HG02840 (cell line): Measurements from ENCODE around the gene SETD2.
"Not testable (repeated sequence)": the region's sequence is repeated elsewhere in the genome, so short reads cannot be mapped to it uniquely, and the experiment has no call there.

Experiments used
- ATAC-seq: cut with Tn5 transposase; IDR thresholded peaks from one replicate; pipeline ENCODE4 v1.9.1; 2021; ENCODE audit warnings: mild to moderate bottlenecking, moderate library complexity, moderate number of reproducible peaks; ENCODE audit not compliant: unreplicated experiment, low FRiP score

SETD2 gene

DNA sequence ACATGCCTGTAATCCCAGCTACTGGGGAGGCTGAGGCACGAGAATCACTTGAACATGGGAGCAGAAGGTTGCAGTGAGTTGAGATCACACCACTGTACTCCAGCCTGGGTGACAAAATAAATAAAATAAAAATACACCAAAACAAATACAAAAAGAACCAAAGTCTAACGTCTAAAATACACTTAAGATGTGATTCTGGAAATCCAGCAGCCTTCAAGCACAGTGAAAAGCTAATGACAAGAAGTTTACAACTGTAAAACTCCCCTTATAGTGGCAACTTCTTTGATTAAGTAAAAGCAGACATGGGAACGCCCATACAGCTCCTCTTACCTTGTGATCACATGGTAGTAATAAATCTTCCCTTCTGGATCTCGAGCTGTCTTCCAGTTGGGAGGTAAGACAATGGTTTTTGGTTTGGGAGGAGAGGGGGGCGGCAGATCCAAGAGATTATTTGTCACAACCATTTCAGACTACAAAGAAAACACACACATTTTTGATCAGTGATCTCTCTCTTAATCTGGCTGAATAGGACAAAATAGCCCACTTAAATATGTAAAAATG, 121.6 kb downstream of the SETD2 start:
- no peak for ATAC-seq

DNA sequence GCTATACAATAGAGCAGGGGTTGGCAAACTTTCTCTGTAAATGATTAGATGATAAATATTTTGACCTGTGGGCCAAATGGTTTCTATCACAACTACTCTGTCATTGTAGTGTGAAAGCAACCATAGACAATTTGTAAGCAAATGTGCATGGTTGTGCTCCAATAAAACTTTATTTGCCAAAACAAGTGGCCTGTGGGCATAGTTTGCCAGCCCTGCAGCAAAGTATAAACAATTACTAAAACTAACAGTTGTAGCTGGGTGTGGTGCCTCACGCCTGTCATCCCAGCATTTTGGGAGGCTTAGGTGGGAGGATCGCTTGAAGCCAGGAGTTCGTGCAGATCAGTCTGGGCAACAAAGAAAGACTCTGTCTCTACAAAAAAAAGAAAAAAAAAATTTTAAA, 122.8 kb downstream of the SETD2 start:
- no peak for ATAC-seq

DNA sequence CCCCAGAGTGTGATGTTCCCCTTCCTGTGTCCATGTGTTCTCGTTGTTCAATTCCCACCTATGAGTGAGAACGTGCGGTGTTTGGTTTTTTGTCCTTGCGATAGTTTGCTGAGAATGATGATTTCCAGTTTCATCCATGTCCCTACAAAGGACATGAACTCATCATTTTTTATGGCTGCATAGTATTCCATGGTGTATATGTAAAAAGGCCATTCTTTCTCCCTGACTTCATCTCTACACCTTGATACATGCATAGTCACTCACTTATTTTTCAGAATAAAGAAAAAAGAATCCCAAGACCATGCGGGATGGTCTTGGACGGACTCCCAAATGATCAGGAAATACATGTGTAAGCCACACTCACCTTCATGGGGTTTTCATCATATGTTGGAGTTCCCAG, 126.6 kb downstream of the SETD2 start:
- ATAC-seq = not testable (repeated sequence)

DNA sequence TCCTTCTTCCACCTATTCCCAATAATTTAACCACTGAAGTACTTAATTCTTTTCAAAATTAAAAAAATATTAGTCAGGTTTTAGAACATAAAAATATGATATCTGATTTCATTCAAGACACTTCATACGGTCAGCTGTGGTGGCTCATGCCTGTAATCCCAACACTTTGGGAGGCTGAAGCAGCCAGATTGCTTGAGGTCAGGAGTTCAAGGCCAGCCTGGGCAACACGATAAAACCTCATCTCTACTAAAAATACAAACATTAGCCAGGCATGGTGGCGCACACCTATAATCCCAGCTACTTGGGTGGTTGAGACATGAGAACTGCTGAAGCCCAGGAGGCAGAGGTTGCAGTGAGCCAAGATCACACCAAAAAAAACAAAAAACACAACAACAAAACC, 127.8 kb downstream of the SETD2 start:
- no peak for ATAC-seq

DNA sequence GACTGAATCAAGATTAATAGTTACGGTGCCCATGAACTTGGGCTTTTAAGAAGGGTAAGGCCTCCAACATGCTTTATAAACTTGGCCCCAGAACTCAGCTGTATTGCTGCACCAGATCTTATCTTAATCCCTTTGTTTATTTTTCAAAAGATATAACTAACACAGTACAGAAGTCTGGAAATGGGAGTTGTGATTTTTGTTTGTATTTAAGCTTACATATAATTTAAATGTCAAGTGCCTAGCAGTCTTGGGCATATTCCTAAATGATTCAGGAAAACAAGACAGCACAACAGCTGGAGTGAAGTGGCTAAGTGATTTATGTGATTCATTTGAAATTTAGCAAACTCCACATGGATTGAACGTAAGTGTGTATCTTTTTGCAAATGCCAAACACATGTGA, 128.3 kb downstream of the SETD2 start:
- ATAC-seq = no peak

DNA sequence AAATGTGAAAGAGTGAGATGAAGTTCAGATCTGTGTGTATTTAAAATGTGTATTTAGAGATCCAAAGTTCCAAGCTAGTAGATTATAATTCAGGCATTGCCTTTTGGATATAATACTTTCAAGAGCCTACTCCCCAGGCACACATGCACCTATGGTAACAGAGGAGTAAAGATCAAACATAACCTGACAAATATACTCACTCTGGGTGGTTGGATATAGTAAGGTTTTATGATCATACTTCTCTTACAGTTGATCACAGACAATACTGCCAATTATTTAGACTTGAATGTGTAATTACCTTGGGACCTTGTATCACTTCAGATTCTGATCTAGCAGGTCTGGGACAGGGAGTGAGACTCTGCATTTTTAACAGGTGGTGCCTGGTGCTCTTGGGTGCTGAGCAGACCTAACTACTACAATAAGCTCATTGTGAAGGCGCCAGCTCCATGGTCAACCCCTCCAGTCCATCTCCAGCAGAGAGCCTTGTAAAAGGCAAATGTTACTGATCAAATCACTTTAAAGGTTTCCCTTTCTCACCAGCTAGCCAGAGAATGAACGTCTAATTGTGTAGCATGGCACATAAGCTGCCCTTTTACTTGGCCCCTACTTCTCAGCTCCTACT, 128.9 kb downstream of the SETD2 start:
- no peak for ATAC-seq

DNA sequence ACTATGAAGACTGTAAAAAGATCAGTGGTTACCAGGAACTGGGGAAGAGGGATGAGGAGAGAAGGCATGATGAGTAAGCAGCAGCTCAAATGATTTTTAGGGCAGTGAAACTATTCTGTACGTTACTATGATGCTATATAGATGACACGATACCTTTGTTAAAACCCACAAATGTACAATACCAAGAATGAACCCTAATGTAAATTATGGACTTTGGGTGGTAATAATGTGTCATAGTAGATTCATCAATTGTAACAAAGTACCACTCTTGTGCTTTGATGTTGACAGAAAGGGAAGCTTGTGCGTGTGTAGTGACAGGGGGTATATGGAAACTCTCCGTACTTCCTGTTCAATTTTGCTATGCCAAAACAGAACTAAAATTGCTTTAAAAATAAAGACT, 132.9 kb downstream of the SETD2 start:
- ATAC-seq = not testable (repeated sequence)

DNA sequence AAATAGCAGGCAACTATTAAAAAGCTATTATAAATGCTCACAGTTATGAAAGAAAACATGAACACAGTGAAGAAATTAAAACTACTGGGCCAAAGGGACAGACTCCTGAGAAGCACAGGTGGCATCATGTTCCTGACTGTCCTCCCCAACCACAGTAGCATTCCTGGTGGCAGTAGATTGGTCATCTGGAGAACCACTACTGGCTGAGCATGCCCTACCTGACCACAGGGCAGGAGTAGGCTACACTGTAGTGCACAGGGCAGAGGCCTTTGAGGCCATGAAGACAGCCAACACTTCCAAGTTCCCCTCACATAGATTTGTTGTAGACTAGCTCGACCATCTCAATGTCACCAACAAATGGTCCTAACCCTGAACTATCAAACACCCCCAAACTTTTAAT, 135.2 kb downstream of the SETD2 start:
- ATAC-seq = no peak

DNA sequence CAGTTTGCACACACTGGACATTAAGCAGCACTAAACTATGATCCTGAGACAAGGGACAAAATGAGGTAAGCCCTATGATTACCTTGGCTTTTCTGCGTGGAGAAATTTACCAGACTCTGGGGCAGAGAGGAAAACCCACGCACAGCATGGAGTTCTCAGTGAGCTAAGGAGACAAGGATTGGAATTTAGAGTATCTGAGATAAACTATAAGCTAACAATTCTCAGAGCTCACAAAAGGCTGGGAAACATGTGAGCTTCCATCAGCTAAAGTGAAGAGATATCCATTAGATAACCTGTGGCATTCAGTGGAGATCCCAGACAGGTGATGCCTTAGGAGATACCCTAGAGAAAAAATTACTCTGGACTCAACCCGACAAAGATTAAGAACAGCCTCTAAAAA, 135.8 kb downstream of the SETD2 start:
- no peak for ATAC-seq

DNA sequence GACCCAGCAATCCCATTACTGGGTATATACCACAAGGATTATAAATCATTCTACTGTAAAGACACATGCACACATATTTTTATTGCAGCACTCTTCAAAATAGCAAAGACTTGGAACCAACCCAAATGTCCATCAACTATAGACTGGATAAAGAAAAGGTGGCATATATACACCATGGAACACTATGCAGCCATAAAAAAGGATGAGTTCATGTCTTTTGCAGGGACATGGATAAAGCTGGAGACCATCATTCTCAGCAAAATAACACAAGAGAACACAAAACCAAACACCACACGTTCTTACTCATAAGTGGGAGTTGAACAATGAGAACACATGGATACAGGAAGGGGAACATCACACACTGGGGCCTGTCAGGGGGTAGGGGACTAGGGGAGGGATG, 137.5 kb downstream of the SETD2 start:
- ATAC-seq = not testable (repeated sequence)

DNA sequence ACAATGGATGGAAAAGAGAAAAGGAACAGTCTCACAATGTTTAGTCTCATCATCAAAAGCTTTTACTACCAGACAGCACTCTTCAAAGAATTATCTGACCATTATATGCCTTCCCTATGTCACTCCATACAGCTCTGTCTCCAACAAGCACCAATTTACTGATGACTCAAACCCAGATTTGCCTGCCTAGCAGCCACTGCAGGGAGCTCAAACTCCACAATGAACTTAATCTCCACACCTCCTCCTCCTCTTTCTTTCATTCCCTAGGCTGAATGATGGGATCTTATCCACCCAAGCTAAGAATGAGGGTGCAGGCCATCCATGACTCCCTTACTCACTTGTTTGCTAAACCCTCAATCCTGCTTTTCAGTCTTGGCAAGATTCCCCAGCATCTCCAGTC, 139.0 kb downstream of the SETD2 start:
- ATAC-seq = no peak

DNA sequence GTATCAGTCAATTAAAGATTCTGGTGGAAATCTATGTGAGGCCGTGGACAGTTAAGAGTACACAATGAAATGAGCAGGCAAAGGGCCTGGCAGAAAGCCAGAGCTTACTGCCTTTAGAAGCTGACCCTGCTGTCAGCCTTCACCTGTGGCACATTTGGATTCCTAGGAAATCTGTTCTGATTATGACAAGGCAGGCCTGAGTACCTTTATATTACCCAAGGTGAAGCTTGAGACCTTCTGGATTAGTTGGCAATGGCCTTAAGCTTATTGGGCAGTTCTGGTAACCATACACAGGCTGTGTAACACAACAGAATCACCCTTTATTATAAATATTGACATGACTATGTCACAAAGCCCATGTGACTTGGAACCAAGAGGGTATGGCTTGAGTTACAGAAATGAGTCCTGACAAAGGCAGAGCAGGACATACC, 141.3 kb downstream of the SETD2 start:
- no peak for ATAC-seq

DNA sequence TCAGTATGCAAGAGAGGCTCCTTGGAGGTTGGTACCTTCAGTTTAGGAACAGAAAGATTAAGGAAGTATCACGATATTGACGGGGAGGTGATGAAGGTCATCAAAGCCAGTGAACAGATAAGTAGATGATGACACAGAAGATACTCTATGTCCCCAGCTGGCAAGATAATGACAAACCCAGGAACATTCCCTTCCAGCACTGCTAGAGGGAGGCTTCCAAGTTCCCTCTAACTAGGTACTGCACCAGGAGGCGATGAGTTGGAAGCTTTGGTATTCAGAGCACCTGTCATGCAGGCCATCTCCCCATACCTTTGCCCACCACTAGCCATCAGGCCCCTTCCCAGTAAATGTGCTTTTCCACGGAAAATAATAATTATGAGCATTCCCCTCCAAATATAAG, 143.6 kb downstream of the SETD2 start:
- no peak for ATAC-seq

DNA sequence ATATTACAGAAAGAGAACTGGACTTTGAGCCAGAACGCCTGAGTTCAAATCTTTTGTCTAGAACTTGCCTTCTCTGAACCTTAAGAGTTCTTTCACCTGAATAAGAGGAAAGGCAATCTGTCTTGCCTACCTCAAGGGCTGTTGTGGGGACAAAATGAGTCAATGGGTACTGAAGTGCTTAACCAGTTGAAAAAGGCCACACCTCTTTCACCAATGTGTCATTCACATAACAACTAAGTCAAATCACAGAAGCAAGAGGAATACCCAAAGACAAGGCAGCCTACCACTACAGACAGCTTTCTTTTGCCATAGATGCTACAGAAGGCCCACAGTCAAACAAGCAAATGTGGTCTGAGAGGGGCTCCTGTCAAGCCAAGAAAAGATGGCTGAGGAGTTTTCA, 144.7 kb downstream of the SETD2 start:
- no peak for ATAC-seq

DNA sequence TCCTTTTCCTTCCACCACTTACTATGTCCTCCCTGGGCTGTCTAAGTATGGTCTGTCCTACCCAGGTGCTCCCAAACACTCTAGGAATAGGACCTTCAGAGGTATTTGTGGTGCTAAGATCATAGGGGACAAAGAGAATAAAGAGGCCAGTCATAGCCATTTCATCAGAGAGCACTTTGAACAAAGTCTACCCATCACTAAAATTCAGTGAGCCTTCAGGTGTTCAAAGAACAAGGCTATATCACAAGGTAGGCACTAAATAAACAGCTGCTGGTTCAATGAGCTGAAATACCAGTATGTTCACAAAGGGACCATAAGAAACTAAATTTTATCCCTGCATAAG, 145.7 kb downstream of the SETD2 start:
- no peak for ATAC-seq

DNA sequence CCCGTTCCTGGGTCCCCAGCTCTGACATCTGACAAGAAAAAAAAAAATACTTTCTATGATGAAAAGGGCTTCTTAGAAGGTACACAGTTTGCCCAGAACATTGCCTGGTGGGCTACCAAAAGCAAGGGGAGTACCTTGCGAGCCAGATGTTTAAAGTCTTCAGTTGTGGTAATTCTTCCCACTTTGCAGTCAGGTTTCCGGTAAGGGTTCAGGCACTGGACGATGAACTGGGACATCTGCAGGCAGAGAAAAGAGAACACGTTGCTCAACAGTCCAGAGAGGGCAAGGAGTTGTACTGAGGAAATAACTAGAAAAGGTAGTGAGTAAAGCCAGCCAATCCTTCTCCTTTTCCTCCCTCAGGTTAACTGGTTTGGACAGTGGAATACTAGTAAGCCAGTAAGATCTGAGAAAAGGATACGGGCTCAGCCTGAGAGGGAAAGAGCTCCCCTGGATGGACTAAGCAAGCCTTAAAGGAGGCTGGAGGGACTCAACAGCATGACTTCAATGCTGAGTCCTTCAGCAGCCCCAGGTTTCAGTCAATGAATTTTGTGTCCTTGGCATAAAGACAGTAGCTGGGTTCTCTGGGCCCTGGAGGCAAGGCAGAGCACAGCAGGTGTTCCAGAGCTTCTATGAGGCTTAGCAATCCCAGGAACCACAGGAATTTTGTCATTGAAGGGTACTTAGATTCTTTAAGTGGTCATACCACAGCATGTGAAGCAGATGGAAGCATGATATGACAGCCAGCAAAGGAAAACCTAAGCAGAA, 146.2 kb downstream of the SETD2 start:
- ATAC-seq = no peak

DNA sequence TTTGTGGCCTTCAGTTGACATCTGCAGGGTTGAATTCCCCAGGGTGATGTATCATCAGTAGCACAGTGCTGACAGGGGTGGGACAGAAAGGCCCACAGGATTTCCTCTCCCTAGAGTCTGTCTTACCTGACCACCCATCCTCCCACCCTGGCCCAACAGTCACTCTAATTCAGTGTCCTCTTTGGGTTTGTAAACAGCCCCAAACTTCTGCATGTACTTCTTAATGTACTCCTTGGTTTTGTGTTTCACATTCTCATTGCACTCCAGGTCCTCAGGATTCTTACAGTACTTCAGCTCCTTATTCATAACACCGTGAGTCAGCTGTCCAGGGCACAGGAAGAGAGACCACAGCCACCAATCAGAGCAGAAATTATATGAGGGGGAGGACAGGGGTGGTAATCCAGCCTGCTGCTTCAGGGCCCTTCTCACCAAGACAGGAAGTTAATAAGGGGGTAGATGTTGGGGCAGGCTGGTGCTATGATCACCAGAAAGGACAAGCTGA, 146.9 kb downstream of the SETD2 start:
- ATAC-seq = no peak

DNA sequence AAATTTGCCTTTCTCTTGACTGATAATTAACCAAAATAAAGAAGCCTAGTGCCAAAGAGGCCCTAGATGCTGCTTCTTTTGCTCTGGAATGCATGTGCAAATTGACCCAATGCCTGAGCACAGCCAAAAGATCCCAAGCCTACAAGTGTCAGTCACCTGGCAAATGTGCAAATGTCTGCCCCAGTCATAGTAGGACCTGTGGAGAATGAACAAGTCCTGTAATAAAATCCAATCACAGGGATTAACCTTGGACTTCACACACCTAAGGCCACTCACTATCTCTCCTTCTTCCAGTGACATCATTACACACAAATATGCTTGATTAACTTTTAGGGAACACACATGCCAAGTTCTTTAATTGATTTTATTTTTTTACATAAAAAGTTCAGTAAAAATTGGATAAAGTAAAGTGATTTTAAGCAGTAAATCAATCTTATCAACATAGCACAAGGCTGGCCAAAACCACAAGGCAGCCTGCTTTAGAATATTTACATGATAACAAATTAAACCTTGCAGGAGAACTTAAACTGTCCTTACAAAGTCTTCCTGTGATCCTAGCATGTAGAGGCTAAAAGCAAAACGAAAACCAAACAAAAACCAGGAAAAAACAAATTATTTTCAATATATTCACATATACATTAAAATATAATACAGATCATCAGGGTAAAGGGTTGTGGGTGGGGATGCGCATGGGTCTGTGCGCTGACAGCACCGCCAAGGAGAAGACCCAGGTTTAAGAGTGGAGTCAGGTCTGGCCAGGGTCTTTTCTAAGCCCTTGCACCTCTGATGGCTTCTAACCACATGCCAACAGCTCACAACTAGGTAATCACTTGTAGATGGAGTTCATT, 147.6 kb downstream of the SETD2 start:
- no peak for ATAC-seq

DNA sequence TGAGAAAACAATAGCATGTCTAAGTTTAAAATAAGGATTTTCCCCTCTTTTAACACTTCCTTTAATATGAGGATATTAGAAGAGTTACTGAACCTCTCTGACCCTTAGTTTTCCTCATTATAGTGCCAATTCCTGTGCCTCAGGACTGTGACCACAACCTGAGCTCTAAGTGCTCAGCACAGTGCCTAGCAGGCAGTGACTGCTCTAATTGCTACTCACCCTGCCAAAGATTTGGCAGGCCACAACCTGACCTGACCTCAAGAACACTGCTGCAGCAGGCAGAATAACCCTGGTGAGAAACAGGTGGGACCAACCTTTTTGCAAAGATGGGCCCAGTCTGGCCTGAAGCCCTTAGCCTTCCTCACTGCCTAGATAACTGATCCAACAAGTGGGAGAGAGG, 148.8 kb downstream of the SETD2 start:
- no peak for ATAC-seq

DNA sequence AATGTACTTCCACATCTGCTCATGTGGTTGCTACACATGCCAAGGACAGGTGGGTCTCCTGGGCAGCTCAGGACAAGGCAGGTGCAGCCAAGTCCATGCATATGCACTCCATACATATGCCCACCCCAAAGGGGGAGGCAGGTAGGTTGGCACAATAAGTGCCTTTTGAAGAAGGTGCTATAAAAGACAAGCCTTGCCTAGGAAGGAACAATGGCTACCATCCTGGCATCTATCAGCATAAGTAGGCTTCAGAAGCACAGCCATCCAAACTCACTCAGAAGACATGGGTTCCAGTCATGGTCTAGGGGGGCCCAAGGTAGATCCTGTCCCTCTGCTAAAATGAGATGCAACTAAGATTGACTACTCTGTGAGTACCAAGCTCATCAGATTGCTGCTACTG, 149.9 kb downstream of the SETD2 start:
- no peak for ATAC-seq

DNA sequence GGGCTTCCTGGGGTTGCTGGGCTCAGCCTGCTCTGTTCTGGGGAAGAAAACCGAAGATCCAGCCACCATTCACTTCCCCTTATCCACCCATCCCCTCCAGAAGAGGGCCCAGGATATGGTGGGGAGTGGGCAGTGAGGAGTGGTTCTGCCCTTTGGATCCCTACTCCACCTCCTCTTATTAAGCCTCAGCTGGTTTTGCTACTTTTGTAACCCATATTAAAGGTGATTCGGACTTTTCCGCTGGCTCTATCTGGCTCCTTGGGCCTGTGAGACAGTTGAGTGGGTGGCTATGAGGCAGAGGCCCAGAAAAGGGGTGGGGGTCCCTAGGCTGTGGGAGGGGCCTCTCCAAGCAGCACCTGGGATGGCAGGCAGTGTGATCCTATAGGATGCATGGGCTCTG, 150.7 kb downstream of the SETD2 start:
- no peak for ATAC-seq
